Measurements from ENCODE around the gene CEBPB.
"Not testable (repeated sequence)": the region's sequence is repeated elsewhere in the genome, so short reads cannot be mapped to it uniquely, and the experiment has no call there.

Gene CEBPB

DNA sequence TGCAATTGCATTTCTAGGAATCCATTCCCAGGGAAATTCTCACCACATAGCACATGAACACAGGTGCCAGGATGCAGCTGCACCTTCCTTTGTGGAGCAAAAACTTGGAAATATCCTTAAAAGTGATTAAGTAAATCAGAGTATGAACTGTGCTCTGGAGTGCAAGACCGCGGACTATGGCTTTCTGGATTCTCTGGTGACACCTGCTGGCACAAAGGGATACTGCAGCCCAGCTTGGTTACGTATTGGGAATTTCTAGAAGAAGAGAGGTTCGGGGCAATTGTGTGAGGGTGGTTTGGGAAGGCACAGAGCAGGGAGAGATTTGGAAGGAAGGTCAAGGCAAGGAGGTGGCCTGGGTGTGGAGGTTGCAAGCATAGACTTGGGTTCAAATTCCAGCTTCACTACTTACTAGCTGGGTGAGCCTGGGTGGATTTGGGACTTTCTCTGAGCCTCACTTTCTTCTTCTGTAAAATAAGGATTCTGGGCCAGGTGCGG is 21.3 kb upstream of the CEBPB start:
- DNase-seq (ENCODE audit: low read depth in 1 of 2, low spot score in 1 of 2) = peak; percentile 68 to 76

DNA sequence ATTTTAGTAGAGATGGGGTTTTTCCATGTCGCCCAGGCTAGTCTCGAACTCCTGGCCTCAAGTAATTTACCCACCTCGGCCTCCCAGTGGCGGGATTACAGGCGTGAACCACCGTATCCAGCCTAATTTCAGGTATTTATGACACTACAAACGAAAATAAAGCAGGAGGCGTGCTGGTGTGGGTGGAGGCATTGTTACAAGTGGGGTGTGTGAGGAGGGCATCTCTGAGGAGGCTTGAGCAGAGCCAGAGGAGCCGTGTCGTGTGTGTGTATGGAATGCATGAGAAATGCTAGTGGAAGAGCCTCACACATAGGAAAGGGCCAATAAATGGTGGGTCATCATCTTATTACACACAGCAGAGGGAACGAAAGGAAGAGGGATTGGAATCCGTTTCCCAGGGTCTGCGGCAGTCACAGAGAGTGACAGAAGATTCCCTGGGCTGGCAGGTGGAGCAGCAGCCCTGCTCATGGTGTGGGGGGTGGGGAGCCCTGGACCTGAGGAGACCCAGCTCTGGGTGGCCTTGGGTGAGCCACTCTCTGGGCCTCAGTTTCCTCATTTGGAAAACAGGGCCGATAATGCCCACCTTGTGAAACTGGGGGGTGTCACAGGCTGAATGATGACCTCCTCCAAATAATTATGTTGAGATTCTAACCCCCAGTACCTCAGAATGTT is 19.9 kb upstream of the CEBPB start:
- DNase-seq (ENCODE audit: low read depth in 1 of 2, low spot score in 1 of 2) = no peak

DNA sequence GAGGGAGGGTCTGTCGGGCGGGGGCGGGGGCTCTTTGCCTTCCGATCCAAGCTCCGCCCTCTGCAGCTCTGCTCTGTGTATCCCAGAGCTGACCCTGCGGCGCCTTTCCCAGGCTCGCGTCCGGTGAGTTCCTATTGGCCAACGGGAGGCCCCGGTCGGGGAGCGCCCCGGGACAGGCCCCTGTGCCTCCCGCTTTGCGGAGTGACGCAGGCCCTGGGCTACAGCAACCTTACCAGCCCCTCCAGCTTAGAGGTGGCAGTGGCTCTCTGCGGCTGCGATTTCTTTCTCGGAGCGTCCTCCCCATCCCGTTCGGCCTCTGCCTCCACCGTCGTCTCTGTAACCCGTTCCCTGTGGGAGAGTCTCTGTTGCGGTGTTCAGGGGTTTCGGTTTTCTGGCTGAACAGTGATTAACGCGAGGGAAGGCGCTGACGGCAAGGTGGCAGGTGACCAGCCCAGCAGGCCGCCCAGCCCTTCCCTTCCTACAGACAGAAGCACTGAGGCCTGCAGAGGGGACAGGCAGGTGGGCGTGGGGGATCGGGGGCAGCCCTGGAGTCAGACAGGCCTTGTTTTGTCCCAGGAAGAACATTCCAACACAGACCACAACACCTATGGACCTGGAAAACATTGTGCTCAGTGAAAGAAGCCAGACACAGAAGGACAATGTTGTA is 18.1 kb upstream of the CEBPB start:
- no peak for DNase-seq (ENCODE audit: low read depth in 1 of 2, low spot score in 1 of 2)

DNA sequence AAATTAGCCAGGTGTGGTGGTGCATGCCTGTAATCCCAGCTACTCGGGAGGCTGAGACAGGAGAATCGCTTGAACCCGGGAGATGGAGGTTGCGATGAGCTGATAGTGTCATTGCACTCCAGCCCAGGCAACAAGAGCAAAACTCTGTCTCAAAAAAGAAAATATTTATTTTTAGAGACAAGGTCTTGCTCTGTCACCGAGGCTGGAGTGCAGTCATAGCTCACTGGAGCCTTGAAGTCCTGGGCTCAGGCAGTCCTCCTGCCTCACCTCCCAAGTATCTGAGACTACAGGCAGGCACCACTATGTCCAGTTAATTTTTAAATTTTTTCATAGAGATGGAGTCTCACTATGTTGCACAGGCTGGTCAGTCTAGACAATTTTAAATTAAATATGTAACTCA is 16.2 kb upstream of the CEBPB start:
- DNase-seq (ENCODE audit: low read depth in 1 of 2, low spot score in 1 of 2) = no peak

DNA sequence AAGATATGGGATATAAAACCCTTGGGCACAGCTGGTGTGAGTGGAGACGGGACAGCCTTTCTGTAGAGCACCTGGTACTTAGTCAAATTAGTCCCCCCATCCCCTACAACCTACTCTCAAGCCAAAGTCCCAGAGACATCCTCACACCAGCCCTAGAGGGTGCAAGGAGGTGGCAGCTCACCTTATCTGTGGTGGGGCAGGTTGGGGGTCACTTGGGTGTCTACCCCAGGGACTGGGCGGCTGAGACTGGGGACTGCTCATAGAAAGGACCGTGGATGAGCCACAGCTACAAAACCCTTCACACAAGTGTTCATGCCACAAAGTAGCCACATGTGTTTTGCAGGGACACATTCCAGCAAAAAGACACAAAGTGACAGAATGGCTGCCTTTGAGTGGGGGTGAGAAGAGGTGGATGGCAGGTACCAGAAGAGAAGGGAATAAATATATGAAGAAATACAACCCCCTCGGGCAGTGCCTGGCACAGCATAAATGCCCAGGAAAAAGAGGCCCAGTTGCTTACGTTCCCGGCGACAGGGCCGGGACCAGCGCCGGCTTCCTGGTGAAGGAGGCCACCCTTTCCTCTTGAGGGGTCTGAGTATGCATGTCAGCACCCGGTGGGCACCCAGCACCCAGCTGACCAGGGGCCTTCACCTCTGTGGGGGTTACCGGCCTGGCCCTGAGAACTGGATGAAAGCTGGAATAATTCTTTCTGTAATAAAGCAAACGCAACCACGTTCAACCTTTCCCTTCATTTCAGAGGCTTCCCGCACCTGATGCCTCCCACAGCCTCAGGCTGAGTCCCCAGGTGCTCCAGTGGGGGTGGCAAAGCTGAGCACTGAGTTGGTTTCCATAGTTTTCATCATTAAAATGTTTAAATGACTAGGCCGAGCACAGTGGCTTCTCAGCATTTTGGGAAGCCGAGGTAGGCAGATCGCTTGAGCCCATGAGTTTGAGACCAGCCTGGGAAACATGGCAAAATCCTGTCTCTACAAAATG is 14.4 kb upstream of the CEBPB start:
- no peak for DNase-seq (ENCODE audit: low read depth in 1 of 2, low spot score in 1 of 2)

DNA sequence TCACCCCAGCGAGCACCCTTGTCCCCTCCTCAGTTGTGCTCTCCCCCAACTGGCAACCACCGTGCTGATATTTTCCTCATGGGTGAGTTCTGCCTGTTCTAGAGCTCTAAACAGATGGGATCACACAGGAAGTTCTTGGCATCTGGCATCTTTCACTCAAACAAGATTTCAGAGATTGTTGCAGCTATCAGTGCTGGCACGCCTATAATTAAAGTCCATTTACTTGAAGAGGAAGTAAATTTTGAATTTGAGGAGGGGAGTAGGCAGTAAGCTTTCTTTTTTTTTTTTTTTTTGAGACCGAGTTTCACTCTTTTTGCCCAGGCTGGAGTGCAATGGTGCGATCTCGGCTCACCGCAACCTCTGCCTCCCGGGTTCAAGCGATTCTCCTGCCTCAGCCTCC is 12.0 kb upstream of the CEBPB start:
- not testable (repeated sequence) for DNase-seq (ENCODE audit: low read depth in 1 of 2, low spot score in 1 of 2)

DNA sequence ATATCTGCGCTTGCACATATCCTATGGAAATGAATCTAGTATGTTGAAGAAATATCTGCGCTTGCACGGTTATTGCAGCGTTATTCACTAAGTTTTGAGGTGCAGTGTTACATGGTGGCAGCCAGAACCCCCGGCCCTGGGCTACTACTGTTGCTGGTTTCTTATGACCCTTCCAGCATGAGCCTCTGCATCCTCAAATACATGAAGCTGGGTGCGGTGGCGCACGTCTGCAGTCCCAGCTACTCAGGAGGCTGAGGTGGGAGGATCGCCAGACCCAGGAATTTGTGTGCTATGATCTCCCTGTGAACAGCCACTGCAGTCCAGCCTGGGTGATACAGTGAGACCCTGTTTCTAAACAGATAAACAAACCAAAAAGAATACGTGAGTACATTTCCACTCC is 9.3 kb upstream of the CEBPB start:
- no peak for DNase-seq (ENCODE audit: low read depth in 1 of 2, low spot score in 1 of 2)

DNA sequence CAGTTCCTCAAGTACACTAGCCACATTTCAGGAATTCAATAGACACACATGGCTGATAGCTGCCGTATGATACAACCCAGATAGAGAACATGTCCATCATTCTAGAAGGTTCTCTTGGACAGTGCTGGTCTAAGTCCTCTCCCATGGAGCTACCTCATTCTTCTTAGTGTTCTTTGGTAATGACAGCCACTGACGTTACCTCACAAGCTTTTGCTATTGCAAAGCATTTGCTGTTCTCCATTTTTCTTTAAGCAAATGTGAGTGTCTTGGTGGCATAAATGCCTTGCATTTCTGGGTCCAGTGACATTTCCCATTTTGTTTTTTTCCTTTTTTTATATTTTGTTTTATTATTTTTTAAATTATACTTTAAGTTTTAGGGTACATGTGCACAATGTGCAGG is 8.3 kb upstream of the CEBPB start:
- DNase-seq (ENCODE audit: low read depth in 1 of 2, low spot score in 1 of 2) = no peak

DNA sequence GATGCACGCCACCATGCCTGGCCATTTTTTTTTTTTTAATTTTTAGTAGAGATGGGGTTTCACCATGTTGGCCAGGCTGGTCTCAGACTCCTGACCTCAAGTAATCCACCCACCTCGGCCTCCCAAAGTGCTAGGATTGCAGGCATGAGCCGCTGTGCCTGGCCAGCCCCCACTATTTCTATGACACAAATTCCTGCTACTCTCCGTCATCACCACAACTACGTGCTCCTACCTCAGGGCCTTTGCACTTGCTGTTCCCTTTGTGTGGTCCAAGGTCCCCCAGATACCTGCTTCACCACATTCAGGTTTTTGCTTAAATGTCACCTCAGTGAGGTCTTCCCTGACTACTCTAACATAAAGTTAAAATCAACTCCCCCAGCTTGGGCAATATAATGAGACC is 5.2 kb upstream of the CEBPB start:
- DNase-seq (ENCODE audit: low read depth in 1 of 2, low spot score in 1 of 2) = no peak

DNA sequence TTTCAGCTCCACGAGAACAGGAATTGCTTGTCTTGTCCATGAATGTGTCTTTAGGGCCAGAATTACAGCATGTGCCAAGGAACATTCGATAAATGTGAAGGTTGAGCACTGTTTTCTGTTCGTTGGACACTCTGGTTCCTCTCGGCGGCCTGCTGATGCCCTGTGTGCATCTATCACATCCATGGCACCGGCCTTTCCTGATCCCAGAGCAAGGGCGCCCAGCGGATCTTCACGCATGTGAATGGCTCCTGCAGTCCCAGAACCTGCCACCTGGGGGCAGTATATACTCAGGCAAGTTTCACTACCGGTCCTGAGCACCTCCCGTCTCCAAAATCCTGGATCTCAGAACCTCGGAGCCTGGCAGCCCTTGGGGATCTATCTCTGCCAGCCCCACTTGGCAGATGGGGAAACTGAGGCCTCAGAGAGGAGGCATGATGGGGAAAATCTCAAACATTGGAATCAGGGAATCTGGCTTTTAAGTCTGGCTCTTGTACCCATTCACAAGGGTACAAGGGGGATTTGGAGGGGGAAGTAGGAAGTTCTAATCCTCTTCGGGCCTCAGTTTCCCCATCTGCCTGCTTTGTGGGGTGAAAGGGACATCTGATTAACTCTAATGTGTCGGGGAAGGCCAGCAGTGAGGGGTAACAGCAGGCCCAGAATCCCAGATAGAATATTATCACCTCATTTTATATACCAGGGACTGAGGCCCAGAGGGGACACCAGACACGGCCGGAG is 4.3 kb upstream of the CEBPB start:
- DNase-seq (ENCODE audit: low read depth in 1 of 2, low spot score in 1 of 2) = peak; percentile 78 to 92

DNA sequence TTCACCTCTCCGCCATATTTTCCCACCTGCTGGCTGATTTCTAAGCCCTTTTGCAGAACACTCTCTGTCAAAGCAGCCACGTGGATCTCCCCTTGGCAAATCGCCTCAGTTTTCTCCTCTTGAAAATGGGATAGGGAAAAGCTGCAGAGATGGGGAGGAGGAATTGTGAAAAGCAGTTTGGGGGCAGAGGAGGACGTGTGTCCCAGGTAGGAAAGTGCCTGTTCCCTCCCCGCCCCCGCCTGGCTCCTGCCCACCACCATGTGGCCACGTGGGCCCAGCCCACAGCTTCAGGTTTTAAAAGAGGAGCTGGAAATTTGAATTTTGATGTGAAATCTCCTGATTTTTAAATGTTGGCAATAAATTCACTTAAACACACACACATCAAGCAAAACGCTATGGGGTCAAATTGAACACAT is 3.6 kb upstream of the CEBPB start:
- DNase-seq (ENCODE audit: low read depth in 1 of 2, low spot score in 1 of 2) = no peak

DNA sequence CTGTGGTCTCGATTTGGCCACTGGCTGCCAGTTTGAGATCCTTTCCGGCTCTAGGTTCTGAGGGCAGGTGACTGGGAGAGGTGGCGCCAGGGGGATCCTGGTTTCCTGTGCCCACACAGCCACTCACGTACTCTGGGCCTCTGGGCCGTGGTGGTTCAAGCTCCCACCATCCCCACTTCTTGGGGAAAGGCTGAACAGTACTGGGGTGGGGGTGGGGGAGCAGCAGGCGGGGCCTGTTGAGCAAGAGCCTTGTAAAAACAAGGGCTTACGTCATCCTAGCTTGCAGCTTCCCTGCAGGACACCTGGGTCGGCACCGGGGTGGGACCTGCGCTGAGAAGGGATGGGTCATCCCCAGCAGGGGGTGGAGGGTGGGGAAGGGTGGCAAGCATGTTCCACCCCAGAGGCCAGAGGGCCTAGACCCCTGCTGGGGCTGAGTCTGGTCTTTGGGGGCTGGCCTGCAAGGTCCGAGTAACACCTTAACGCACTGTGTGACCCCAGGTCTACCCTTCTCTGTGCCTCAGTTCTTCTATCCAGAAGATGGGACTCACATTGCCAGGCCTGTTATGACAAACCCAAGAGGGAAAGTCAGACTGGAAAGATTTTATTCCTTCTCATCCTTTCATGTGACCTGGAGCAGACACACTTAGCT is 3.1 kb upstream of the CEBPB start:
- no peak for DNase-seq (ENCODE audit: low read depth in 1 of 2, low spot score in 1 of 2)

DNA sequence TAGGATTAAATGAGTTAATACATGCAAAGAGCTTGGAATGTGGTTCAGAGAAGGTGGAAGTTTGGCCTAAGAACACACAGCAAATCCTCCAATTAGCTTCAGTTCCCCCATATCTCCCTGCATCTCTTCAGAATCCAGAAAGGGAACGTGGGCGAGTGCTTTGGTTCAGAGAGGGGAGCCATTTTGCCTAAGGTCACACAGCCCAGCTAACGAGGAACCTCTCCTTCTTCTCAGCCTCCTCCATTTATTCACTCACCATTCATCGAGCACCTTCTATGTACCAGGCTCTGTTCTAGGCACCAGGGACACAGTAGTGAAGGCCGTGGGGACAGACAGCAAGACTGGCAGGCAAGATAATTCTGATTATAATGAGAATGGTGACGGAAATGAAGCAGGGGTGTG is 2.3 kb upstream of the CEBPB start:
- no peak for DNase-seq (ENCODE audit: low read depth in 1 of 2, low spot score in 1 of 2)

DNA sequence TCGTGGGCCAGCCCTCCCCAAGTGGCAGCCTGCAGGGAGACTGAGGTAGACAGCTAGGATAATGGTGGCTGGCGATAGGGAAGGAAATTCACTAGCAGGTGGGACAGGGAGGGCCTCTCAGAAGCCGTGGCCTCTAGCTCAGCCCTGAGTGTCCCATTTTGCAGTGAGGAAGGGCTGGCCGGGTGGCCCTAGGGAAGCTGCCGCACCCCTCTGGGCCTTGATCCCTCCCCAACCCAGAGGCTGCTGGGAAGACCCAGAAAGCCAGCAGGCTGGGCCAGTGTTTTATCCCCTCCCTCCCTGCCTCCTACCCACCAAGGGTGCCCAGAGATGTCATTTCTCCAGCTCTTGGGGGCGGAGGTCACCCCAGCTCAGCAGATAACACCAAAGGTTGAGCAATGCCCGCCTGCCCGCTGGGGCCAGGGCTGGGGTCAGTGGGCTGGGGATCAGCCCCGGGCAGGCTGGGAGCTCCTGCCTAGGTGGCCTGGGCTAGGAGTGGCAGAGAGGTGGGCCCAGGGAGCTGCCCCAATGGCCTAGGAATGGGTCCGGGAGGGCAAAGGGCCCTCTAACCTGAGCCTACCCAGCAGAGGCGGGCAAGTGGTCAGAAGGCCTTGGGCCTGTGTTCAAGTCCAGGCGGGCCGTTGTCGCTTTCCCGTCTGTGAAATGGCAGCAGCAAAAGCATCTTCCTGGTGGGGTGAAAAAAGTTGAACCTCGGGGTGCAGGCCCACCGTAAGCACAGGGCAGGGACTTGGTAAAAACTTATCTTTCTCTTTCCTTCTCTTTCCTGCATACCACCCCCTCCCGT is 1.6 kb upstream of the CEBPB start:
- no peak for DNase-seq (ENCODE audit: low read depth in 1 of 2, low spot score in 1 of 2)

DNA sequence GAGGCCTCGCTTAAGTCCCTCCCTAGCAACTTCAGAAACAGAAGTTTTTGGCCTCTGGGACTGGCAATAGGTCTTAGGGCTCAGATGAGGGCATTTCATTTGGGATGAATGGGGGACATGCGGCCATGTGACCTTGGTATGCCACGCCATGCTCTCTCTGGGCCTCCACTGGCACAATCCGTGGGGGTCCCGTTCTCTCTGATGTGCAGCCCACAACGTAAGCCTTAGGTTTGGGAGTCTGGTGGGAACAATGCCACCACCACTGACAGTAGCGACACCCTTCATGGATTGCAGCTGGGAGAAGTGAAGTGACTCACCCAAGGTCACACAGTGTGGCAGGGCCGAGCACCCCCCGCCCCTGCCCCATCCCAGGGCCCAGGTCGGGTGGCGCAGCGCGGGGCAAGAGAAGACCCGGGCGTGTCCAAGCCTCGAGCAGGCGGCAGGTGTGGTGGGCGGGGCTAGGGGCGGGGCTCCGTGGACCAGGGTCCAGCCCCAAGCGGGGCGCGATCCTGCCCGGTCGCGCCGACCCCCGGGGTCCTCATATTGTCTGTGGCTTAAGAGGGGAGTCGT is 864 bp upstream of the CEBPB start:
- DNase-seq (ENCODE audit: low read depth in 1 of 2, low spot score in 1 of 2) = peak in 1 of 2 donors; percentile 22

DNA sequence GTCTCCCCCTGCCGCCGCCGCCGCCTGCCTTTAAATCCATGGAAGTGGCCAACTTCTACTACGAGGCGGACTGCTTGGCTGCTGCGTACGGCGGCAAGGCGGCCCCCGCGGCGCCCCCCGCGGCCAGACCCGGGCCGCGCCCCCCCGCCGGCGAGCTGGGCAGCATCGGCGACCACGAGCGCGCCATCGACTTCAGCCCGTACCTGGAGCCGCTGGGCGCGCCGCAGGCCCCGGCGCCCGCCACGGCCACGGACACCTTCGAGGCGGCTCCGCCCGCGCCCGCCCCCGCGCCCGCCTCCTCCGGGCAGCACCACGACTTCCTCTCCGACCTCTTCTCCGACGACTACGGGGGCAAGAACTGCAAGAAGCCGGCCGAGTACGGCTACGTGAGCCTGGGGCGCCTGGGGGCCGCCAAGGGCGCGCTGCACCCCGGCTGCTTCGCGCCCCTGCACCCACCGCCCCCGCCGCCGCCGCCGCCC is 474 bp downstream of the CEBPB start:
- DNase-seq (ENCODE audit: low read depth in 1 of 2, low spot score in 1 of 2) = peak in 1 of 2 donors; percentile 52

DNA sequence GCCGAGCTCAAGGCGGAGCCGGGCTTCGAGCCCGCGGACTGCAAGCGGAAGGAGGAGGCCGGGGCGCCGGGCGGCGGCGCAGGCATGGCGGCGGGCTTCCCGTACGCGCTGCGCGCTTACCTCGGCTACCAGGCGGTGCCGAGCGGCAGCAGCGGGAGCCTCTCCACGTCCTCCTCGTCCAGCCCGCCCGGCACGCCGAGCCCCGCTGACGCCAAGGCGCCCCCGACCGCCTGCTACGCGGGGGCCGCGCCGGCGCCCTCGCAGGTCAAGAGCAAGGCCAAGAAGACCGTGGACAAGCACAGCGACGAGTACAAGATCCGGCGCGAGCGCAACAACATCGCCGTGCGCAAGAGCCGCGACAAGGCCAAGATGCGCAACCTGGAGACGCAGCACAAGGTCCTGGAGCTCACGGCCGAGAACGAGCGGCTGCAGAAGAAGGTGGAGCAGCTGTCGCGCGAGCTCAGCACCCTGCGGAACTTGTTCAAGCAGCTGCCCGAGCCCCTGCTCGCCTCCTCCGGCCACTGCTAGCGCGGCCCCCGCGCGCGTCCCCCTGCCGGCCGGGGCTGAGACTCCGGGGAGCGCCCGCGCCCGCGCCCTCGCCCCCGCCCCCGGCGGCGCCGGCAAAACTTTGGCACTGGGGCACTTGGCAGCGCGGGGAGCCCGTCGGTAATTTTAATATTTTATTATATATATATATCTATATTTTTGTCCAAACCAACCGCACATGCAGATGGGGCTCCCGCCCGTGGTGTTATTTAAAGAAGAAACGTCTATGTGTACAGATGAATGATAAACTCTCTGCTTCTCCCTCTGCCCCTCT is 1.1 kb downstream of the CEBPB start:
- DNase-seq (ENCODE audit: low read depth in 1 of 2, low spot score in 1 of 2) = peak; percentile 37 to 50

Data from activated T-helper 1 cell treated with anti-CD3 and anti-CD28 coated beads, Interleukin-2, amount 50 U/mL, for 16 hours (primary cell).